ENCODE data around the gene OTP.
"Not testable (repeated sequence)": the region's sequence is repeated elsewhere in the genome, so short reads cannot be mapped to it uniquely, and the experiment has no call there.

GRCh38 chr5:77608927-77609326 is 29.6 kb downstream of the OTP start:
- TF ChIP-seq EZH2 (IDR thresholded peaks at IDR 0.05; ENCODE audit: borderline replicate concordance, insufficient read depth, low read depth, low read length, poor library complexity, severe bottlenecking); CTCF (IDR thresholded peaks at IDR 0.05): not testable (repeated sequence)
